GM23338 (cell line): ENCODE results near the gene RAP1B. TPM values are rescaled to one million over a fixed set of nuclear protein-coding genes. Genes with fewer than 3 reads are reported as not detected.

Experiments
- ATAC-seq: fragments of 200-7000 bp; cut with Tn5 transposase; 3 replicates; pipeline ENCODE4 v1.9.1; 2020
- DNase-seq: peaks from one replicate; pipeline ENCODE4 v3.0.0-alpha.2; 2015; ENCODE audit warnings: low spot score
- H2AFZ ChIP-seq: fragments of 200-600 bp; sonication (generic); 2 replicates; pipeline ENCODE4 v1.8.0; 2016; ENCODE audit warnings: antibody characterized with exemption, mild to moderate bottlenecking, moderate library complexity
- H3F3A ChIP-seq: fragments of 200-600 bp; sonication (generic); replicated peaks from 2 replicates; pipeline ENCODE4 v1.8.0; 2017; ENCODE audit warnings: antibody characterized with exemption, mixed run types, low read depth
- H3K27ac ChIP-seq: fragments of 200-600 bp; sonication (generic); 2 replicates; pipeline ENCODE4 v1.6.1; 2016; ENCODE audit warnings: low read depth
- H3K27me3 ChIP-seq: fragments of 200-600 bp; sonication (generic); 2 replicates; pipeline ENCODE4 v1.8.0; 2016; ENCODE audit warnings: mild to moderate bottlenecking, mixed run types, moderate library complexity; ENCODE audit not compliant: insufficient read depth
- H3K36me3 ChIP-seq: fragments of 200-600 bp; sonication (generic); 2 replicates; pipeline ENCODE4 v1.8.0; 2016; ENCODE audit warnings: mild to moderate bottlenecking; ENCODE audit not compliant: insufficient read depth
- H3K4me1 ChIP-seq: fragments of 200-600 bp; sonication (generic); 2 replicates; pipeline ENCODE4 v1.8.0; 2016; ENCODE audit warnings: mild to moderate bottlenecking, moderate library complexity; ENCODE audit not compliant: insufficient read depth
- H3K4me2 ChIP-seq: fragments of 200-600 bp; sonication (generic); 2 replicates; pipeline ENCODE4 v1.7.1; 2017; ENCODE audit warnings: mixed run types
- H3K4me3 ChIP-seq: fragments of 200-600 bp; sonication (generic); 2 replicates; pipeline ENCODE4 v1.6.1; 2016; ENCODE audit warnings: mixed run types
- H3K79me2 ChIP-seq: fragments of 200-600 bp; sonication (generic); replicated peaks from 2 replicates; pipeline ENCODE4 v1.8.0; 2017; ENCODE audit warnings: mild to moderate bottlenecking; ENCODE audit not compliant: insufficient read depth
- H3K9me2 ChIP-seq: fragments of 200-600 bp; sonication (generic); 2 replicates; pipeline ENCODE4 v1.8.0; 2017; ENCODE audit not compliant: insufficient read depth
- H4K20me1 ChIP-seq: fragments of 200-600 bp; sonication (generic); replicated peaks from 2 replicates; pipeline ENCODE4 v1.8.0; 2017; ENCODE audit warnings: mild to moderate bottlenecking; ENCODE audit not compliant: insufficient read depth
- H3K27ac Mint-ChIP-seq: 2 replicates; pipeline ENCODE4 v1.8.0; 2020; ENCODE audit warnings: inconsistent platforms, mild to moderate bottlenecking, moderate library complexity, mixed read lengths
- H3K27me3 Mint-ChIP-seq: 3 replicates; pipeline ENCODE4 v1.8.0; 2022; ENCODE audit warnings: low read depth, mild to moderate bottlenecking, moderate library complexity, mixed read lengths, inconsistent platforms; ENCODE audit not compliant: insufficient read depth, poor library complexity
- H3K36me3 Mint-ChIP-seq: 3 replicates; pipeline ENCODE4 v1.8.0; 2021; ENCODE audit warnings: low read depth, mild to moderate bottlenecking, inconsistent platforms, moderate library complexity, mixed read lengths
- H3K4me1 Mint-ChIP-seq: 3 replicates; pipeline ENCODE4 v1.8.0; 2020; ENCODE audit warnings: mild to moderate bottlenecking, inconsistent platforms, mixed read lengths
- H3K4me3 Mint-ChIP-seq: 3 replicates; pipeline ENCODE4 v1.8.0; 2021; ENCODE audit warnings: moderate library complexity, mild to moderate bottlenecking, inconsistent platforms, mixed read lengths
- H3K9me3 Mint-ChIP-seq: 3 replicates; pipeline ENCODE4 v1.8.0; 2020; ENCODE audit warnings: moderate library complexity, mild to moderate bottlenecking, inconsistent platforms, mixed read lengths
- CREB1 ChIP-seq: fragments of 250-450 bp; sonication (Bioruptor Pico); IDR thresholded peaks from 2 replicates; pipeline ENCODE4 v1.5.0; 2020; ENCODE audit warnings: low read depth, mild to moderate bottlenecking, moderate library complexity
- CTCF ChIP-seq, 2 experiments: fragments of 200-600 bp in 1 of 2; sonication (generic) in 1 of 2; conservative IDR thresholded peaks; 2 replicates each; pipeline versions ENCODE4 v1.5.1 to v1.6.1; 2016 to 2017; ENCODE audit warnings: antibody characterized with exemption in 2 of 2, low read depth in 2 of 2, mild to moderate bottlenecking in 2 of 2, moderate library complexity in 1 of 2
- ETS1 ChIP-seq: IDR thresholded peaks from 2 replicates; pipeline ENCODE4 v1.6.1; 2016; ENCODE audit warnings: antibody characterized with exemption
- EZH2 ChIP-seq: fragments of 200-600 bp; sonication (generic); IDR thresholded peaks from one replicate; pipeline ENCODE4 v1.8.0; 2017; ENCODE audit warnings: antibody characterized with exemption, mild to moderate bottlenecking, low read depth; ENCODE audit not compliant: unreplicated experiment
- JUNB ChIP-seq: IDR thresholded peaks from one replicate; pipeline ENCODE4 v1.6.1; 2016; ENCODE audit warnings: antibody characterized with exemption; ENCODE audit not compliant: unreplicated experiment
- REST ChIP-seq: IDR thresholded peaks from one replicate; pipeline ENCODE4 v1.6.1; 2018; ENCODE audit warnings: antibody characterized with exemption; ENCODE audit not compliant: unreplicated experiment
- STAT1 ChIP-seq: IDR thresholded peaks from one replicate; pipeline ENCODE4 v1.6.1; 2016; ENCODE audit warnings: antibody characterized with exemption; ENCODE audit not compliant: unreplicated experiment
- ZNF331 ChIP-seq: fragments of 250-450 bp; sonication (Bioruptor Pico); IDR thresholded peaks from 2 replicates; pipeline ENCODE4 v1.5.0; 2020; ENCODE audit warnings: low read depth, mild to moderate bottlenecking, moderate library complexity
- ZNF462 ChIP-seq: fragments of 250-450 bp; sonication (Bioruptor Pico); IDR thresholded peaks from 2 replicates; pipeline ENCODE4 v1.5.0; 2020; ENCODE audit warnings: mild to moderate bottlenecking, moderate library complexity
- polyA plus RNA-seq: library from polyadenylated mRNA; unstranded; fragments of >200 nt; fragmentation: Nextera tagmentation; extraction: Ambion mirVana; gene quantifications from 2 replicates; pipeline ENCODE4 v1.2.1, GENCODE V29; 2016
- total RNA-seq: library from RNA; depleted of rRNA; stranded (reverse); fragments of >200 nt; shearing (Covaris generic); gene quantifications from 2 replicates; pipeline ENCODE4 v1.2.3, GENCODE V29; 2014

Gene RAP1B
- total and polyA plus RNA-seq, 2 experiments from 2014 or later, result 90.6 to 128 TPM

GRCh38 chr12:68589194-68589593, 21.5 kb upstream of the RAP1B start (continued):
- no peak for TF ChIP-seq CTCF (conservative IDR thresholded peaks at IDR 0.05; ENCODE audit: low read depth in 2 of 2)
- no peak for TF ChIP-seq REST
- TF ChIP-seq JUNB, result no peak
- no peak for TF ChIP-seq EZH2

GRCh38 chr12:68591734-68592418, 18.8 kb upstream of the RAP1B start:
- Mint-ChIP-seq H3K27ac (no peak overlapping the region), H3K27me3 (peaks cover 9% of the 10 kb centered on the region), H3K4me3 (no peak overlapping the region), H3K4me1 (no peaks in the 10 kb centered on the region), H3K9me3 (peaks cover 44% of the 10 kb centered on the region), H3K36me3 (peaks cover 19% of the 10 kb centered on the region)
- no peak for ATAC-seq
- H3K4me3 ChIP-seq, result no peak overlapping the region
- H3K27ac ChIP-seq, result no peak overlapping the region
- H3K27me3 ChIP-seq, result no peaks in the 10 kb centered on the region
- H4K20me1 ChIP-seq, result no peaks in the 10 kb centered on the region
- no peaks in the 10 kb centered on the region for H3K4me1 ChIP-seq
- no peaks in the 10 kb centered on the region for H3K79me2 ChIP-seq
- no peak overlapping the region for H3K4me2 ChIP-seq
- H3F3A ChIP-seq, result no peaks in the 10 kb centered on the region
- peaks cover 8% of the 10 kb centered on the region; the same call in 1 of the 2 replicates for H3K9me2 ChIP-seq
- no peak for DNase-seq
- peaks cover 3% of the 10 kb centered on the region; the same call in 1 of the 2 replicates for H3K36me3 ChIP-seq
- H2AFZ ChIP-seq, result no peak overlapping the region
- no peak for TF ChIP-seq ZNF462 (CRISPR knock-in tag)
- TF ChIP-seq CTCF (conservative IDR thresholded peaks at IDR 0.05; ENCODE audit: low read depth in 2 of 2), result no peak
- TF ChIP-seq STAT1, result no peak
- no peak for TF ChIP-seq CREB1
- no peak for TF ChIP-seq ETS1
- TF ChIP-seq ZNF331, result no peak
